Kidney capillary endothelial cell (primary cell): Measurements from ENCODE around the gene RTN4RL1.

Experiments used
- DNase-seq: peaks from one replicate; pipeline ENCODE4 v3.0.0-alpha.2; 2018; ENCODE audit warnings: low spot score

RTN4RL1 gene, protein sequence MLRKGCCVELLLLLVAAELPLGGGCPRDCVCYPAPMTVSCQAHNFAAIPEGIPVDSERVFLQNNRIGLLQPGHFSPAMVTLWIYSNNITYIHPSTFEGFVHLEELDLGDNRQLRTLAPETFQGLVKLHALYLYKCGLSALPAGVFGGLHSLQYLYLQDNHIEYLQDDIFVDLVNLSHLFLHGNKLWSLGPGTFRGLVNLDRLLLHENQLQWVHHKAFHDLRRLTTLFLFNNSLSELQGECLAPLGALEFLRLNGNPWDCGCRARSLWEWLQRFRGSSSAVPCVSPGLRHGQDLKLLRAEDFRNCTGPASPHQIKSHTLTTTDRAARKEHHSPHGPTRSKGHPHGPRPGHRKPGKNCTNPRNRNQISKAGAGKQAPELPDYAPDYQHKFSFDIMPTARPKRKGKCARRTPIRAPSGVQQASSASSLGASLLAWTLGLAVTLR

GRCh38 chr17:2025220-2025621 lies at the start of gene RTN4RL1:
TSS of gene RTN4RL1 (minus strand) at chr17:2025334. CDS start at chr17:2024865, 469 bp downstream.
- DNase-seq, result no peak

GRCh38 chr17:2074919-2075318 lies 49.8 kb upstream of the RTN4RL1 start:
- DNase-seq, result no peak

DNA sequence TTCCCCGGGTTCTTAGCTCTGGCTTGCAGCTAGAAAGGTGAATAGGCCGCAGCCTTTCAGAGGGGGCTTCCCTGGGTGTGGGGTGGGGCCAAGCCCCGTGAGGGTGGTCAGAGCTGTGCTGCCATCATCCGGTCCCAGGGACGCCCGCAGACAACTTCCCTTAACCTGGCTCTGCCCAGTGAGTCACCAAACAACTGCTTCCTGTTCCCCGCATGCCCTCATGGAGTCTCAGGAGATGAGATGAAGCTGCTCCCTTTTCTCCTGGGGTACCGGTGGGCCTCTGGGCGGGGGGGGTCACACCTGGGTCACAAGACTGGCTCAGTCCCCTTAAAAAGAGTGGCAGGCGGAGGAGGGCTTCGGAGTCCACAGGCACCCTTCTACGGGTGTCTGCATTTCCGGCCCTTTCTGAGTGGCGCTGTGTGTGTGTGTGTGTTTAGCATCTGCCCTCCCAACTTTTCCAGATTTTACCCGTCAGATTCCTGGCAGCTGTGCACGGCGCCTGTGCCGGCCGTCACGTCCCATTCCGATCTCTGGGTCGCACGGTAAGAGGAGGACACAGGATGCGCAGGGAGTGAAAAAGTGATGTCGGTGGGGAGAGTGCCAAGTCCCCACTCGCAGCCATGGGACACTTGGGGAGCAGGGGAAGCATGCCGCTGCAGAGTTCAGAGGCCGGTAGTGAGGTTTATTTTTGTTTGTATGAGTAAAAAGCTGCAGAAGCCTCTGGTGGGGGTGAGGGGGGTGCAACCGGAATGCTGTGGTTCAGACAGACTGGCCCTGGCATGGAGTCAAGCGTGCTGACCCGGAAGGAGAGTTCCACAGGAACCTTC lies 46.5 kb upstream of the RTN4RL1 start:
- peak; percentile 97 for DNase-seq

DNA sequence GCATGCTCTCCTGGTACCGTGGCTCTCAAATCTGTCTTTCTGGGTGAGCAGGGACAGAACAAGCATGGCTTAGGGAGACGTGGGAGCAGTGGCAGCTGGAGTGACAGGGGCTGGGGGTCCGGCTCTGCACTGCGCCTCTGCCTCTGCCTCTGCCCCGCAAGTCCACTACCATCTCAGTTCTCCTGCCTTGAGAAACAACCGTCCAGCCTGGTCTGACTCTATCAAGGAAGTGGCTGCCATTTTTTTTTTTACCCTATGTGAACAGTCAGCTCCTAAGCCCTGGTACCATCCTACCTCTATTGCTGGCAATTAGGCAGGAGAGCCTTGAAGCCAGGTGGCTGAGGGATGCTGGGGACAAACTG lies 45.9 kb upstream of the RTN4RL1 start:
- DNase-seq, result no peak

DNA sequence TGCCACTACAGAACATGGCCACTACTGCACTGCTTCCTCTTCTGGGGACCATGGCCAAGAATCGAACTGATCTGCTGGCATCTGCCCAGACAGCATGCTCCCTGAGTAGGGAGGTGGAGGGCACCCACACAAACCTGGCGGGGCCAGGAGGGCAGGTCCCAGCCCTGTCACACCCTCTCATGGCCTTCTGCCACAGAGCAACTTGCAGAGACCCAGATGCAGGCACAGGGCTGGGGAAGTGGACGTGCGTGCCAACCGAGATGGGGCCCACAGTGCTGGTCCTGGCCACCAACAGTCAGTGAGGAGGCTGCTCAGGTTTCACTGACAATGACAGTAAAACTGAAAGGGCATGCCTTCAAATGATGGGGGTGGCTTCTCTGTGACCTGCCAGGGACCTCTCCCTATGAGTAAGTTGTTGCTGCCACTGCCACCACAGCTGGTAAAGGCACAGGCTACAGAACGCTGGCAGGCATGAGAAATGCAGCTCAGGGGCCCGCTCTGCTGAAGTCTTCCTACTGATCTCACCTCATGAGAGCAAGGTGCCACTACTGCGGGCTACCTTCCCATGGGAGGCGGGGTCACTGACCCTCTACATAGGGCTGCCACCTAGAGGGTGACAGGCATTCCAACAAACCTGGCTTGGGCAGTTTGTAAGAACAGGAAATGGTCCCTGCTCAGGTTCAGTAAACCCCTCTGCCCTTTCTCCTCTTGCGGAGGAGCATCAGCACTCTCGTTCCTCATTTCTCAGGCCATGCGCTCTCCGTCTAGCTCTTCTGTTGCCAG lies 45.3 kb upstream of the RTN4RL1 start:
- no peak for DNase-seq

- peak; percentile 99 for DNase-seq
Observed at GRCh38 chr17:2068519-2069051, 43.5 kb upstream of the RTN4RL1 start.

GRCh38 chr17:2068031-2068518 lies 42.9 kb upstream of the RTN4RL1 start:
- DNase-seq, result no peak

DNA sequence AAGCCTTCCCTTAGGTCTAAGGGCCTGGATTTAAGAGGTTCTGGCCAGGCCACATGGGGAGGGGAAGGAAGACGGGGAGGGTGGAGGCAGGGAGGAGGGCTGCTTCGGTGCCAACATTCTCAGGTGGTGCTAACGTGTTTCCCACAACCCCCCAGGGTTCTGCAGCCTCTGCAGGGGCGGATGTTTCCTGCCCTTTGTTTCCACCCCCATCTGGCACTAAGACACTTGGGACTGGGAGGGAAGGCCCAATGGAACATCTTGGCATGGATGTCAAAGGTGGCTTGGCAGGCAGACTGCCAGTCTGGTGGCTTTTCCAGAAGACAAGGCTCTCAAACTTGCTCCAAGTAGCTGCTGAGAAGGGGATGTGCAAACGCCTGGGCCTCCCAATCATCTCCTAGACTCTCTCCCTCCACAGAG lies 42.5 kb upstream of the RTN4RL1 start:
- no peak for DNase-seq

DNA sequence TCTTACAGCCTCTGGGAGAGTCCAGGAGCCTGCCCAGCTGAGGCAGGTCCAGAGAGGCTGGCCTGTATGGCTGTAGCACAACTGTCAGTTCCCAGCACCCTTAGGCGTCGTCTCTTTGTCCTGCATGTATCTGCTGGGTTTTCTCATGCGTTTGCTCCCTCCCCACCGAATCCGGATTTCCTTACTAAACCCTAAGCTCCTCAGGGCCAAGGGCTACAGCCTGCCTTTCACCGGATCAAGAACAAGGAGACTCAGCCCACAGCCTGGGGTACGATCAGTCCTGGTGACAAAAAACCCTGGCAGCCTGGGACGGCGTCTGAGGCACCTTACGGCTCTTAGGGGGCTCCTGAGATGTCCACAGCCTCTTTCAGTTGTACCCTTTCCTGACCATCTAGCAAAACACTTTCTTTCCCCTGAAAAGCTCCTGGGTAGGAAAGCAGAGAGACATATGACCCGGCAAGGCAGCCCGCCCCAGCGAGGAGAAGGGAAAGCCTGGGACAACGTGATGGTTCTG lies 42.0 kb upstream of the RTN4RL1 start:
- no peak for DNase-seq

DNA sequence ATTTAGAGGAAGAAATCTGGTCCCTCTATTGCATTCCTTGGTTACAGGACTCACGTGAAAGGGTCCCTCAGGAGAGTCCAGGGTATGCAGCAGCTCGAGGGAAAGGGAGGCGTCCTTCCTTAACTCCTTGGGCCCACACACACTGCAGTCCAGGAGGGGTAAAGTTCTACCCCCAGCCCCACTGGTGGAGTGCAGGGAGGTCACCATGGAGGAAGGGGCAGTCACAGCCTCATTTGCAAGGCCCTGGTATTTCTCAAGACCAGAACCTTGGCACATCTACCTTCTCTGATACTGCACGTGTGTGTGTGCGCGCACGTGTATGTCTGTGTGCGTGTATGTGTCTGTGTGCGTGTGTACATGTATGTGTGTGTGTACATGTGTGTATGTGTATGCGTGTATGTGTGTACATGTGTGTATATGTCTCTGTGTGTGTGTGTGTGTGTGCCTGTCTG lies 40.8 kb upstream of the RTN4RL1 start:
- DNase-seq, result no peak

DNA sequence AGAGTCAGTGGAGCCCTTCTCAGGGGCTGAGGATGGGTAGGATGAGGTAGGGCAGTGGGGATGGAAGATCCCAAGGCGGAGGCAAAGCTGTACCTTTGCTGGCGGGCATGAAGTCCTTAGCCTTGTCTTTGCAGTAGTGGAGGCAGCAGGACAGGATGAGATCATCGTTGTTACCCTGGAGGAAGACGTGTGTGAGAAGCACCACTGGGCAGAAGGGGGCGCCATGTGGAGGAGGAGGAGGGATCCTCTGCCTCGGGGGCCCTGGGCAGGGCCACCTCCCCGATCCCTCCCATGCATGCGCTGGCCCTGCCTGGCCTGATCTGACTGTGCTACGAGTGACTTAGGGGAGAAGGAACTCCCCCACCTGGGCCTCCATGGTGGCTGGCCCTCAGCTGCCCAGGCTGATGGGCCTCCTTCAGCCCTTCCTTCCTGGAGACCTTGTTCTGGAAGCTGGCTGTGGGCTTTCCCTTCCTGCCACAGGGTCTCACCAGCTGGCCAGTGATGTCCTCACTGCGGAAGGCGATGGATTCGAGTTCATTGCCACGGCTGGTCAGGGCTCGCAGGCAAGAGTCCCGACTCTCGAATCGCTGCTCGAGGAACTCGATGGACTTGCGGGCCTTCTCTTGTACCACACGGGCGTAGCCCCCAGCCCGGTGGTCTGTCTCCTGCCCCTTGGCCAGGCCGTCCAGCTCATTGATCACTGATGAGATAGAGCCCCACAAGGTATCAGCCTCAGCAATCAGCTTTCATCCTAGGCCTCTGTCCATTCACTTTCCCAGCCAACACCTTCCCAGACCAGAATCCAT lies 40.0 kb upstream of the RTN4RL1 start:
- no peak for DNase-seq

GRCh38 chr17:2064520-2064971 lies 39.4 kb upstream of the RTN4RL1 start:
- DNase-seq, result no peak

DNA sequence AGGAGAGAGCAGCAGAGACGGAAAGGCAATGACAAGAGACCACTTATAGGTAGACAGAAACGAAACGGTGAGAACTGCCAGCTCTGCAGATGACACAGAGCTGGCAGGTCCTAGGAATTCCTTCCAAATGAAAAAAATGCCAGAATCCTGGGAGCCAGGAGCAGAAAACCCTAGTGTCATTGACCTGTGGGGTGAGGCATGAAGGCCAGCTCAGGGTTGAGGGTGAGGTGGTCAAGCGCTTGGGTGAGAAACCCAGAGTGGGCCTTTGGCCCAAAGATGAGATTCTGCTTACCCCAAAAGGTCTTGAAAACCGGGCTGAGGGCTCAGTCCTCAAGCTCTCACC lies 39.0 kb upstream of the RTN4RL1 start:
- no peak for DNase-seq

DNA sequence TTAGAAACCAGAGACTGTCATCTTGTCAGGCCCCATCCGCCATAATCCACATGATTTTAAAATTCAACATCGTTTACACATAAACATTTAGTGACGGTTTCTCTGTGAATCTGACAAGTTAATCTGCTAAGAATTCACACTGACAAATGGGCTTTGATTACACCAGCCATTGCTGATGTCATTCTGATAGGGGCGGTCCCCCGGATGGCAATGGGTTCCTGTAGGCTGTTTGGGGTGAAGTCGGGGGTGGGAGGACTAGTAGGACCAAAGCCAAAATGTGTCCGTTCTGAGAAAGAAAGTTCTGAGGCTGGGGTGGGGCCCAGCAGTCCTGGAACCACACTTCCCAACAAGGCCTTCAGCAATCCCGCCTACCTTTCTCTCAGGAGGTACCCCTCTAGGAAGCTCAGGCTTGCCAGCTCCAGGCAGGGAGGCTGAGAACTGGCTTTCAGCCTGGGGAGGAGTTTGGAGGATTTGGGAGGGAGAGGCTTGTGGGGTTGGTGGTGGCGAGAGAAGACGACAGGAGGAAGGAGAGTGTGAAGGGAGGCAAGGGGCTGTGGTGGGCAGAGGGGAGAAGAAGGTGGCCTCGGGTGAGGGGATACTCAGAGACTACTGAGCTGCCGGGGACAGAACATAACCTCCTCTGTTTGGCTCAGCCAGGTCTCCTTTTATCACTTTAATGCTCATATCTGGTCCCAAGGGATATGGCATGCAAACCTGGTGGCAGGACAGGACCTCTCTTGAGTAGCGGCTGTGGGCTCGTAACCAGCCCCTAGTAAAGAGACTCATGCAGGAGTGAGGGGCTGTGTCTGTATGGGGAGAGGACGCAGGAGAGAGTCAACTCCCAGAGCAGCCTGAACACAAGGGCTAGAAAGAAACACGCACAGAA lies 38.4 kb upstream of the RTN4RL1 start:
- DNase-seq, result no peak

DNA sequence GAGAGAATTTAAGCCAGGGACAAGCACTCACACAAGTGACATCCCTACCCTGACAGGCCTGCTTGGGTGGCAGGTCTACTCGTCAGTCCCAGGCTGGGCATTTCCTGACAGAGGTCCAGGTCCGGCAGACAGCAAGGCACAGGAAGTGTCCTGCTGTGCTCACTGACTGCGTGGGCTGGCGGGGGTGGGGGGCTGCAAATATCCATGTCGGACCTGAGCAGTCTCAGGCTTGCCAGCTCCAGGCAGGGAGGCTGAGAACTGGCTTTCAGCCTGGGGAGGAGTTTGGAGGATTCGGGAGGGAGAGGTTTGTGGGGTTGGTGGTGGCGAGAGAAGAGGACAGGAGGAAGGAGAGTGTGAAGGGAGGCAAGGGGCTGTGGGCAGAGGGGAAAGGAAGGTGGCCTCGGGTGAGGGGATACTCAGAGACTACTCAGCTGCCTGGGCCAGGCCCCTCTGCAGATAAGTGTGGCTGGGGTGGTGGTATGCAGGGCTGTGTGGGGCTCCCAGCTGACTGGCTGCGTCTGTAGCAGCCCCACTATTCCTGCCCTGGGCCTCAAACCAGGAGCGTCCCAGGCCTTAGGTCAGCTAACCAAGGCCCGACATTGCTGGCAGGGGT lies 37.5 kb upstream of the RTN4RL1 start:
- peak; percentile 70 for DNase-seq

DNA sequence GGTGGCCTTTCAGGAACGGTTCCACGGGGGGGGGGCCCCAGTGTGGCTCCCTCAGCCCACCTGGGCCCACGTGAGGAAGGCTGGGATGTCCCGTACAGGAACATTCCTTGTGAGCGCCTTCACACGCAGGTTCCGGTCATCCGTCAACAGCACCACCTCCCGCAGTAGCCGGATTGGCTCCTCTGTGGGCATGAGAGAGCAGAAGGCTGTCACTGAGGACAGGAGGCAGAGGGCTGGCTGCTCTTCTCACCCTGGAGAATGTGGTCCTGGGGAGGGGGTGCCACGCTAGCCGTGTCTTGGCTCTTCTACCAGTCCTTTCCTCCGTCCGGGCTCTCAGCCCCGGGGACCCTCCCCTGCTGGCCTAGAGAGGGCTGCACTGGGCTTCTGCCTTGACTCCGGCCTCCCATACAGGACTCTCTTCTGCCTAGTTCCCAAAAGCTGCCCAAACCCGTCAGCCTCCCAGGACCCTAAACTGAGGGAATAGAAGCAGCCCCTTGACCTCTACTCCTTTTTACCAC lies 36.4 kb upstream of the RTN4RL1 start:
- no peak for DNase-seq

DNA sequence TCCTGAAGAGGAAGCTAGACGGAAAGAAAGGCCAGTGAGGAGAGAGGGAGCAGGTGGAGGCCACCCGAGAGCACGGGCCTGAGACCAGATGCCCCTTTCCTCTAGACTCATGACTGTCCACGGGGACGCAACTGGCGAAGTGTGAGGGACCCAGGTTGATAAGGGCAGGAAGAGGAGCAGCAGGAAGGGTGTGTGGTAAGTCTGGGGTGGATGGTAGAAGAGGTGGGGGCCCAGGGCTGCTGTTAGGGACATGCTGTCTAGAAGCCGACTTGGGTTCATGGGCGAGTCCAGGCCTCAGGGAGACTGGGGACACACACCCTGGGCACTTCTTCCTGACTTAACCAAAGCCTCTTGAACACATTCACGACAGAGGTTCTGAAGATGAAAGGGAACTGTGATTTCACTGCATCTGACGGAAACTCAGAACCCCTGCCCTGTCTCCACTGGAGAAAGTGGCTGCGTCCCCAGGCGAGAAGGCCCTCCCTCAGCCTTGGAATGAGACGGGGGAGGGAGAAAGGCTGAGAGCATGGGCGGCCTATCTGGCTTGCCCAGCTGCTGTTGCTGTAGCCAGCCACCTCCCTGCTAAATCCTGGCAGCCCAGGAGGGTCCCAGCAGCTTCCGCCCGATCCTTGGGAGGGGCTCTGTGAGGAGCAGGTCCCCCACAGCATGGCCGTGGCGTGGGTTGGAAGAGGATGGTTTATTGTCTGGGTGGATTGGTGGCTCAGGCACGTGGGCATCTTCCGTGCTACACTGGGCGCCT lies 35.7 kb upstream of the RTN4RL1 start:
- DNase-seq, result no peak

- DNase-seq, result no peak
Observed at GRCh38 chr17:2060385-2060658, 35.2 kb upstream of the RTN4RL1 start.
